Activated CD4-positive, alpha-beta memory T cell treated with anti-CD3 and anti-CD28 coated beads, Interleukin-2, amount 10 ng/mL, durations not matched to agents 7 days and 5 days (primary cell): ENCODE data around the gene RPS6KB2. TPM values are rescaled to one million over a fixed set of nuclear protein-coding genes. Genes with fewer than 3 reads are reported as not detected.
A peak's percentile ranks its signal among the peaks of the same experiment; 100 is the strongest.

Source experiments
- CTCF ChIA-PET: fragments of 350-600 bp; sonication (Branson Sonifier 250); formaldehyde crosslinking; loops from one replicate; lab custom pipeline; 2021; ENCODE audit warnings: antibody characterized with exemption, inconsistent platforms; lab: Charles Lee
- POLR2A ChIA-PET: fragments of 350-600 bp; sonication (Branson Sonifier 250); formaldehyde crosslinking; loops from one replicate; lab custom pipeline; 2021; ENCODE audit warnings: antibody characterized with exemption; lab: Charles Lee
- DNase-seq: peaks from one replicate; pipeline ENCODE4 v3.0.0-alpha.2; 2020
- H3K27ac Mint-ChIP-seq: one replicate; pipeline ENCODE4 v1.8.0; 2021; ENCODE audit warnings: mild to moderate bottlenecking, mixed read lengths
- H3K27me3 Mint-ChIP-seq: one replicate; pipeline ENCODE4 v1.8.0; 2021; ENCODE audit warnings: mixed read lengths
- H3K36me3 Mint-ChIP-seq: one replicate; pipeline ENCODE4 v1.8.0; 2021; ENCODE audit warnings: low read depth, mixed read lengths
- H3K4me1 Mint-ChIP-seq: one replicate; pipeline ENCODE4 v1.8.0; 2021; ENCODE audit warnings: mixed read lengths
- H3K4me3 Mint-ChIP-seq: one replicate; pipeline ENCODE4 v1.8.0; 2021; ENCODE audit warnings: mild to moderate bottlenecking, mixed read lengths
- H3K9me3 Mint-ChIP-seq: one replicate; pipeline ENCODE4 v1.8.0; 2021; ENCODE audit warnings: mixed read lengths
- total RNA-seq, 2 experiments: library from RNA; stranded (reverse); gene quantifications; one replicate each; pipeline ENCODE4 v1.2.3, GENCODE V29; 2021

The RPS6KB2 gene
- total RNA-seq, 2 experiments from 2014 or later: 56.9 to 57.1 TPM

DNA sequence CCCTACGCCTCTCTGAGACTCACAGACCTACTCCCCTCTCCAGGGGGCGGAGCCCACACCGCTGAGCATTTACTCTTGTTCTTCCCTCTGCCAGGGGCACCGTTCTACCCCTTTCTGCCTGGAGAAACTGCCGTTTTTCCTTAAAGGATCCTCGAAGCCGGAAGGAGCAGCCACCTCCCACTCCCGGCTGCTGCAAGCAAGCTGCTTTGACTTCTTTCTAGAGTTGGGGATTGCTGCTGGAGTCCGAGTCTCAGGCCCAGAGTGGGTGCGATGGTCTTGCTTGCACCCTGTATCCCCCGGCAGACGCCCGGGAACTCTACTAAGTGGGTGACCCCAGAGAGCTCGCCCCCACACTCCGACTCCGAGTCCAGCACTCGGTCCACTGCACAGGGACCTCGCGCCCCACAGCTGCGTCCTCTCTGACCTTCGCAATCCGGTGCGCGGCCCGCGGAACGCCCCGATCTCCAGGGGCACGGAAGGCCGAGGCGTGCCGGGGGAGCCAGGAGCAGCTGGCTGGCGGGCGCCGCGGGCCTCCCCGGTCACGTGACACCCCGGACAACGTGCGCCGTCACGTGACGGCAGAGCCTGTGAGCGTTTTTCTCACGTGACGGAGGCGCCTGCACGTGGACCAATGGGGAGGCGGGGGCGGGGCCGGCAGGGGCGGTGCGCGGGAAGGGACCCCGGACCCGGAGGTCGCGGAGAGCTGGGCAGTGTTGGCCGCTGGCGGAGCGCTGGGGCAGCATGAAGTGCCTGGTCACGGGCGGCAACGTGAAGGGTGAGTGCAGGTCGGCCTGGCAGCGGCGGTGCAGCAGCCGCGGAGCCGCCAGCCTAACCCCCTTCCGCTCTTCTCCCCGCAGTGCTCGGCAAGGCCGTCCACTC is 36.8 kb upstream of the RPS6KB2 start, which contains the start of gene RAD9A:
Gene RAD9A (plus strand): TSS at position 683 of the 879 bp plus-strand sequence. CDS start 59 bp downstream, at position 742.
- ChIA-PET CTCF (interaction anchor here (0.9 to 35.2 kb wide), 10 partner anchors 10 to 138 kb away, joined by 3 to 847 read pairs (median 6); partner anchors contain the start of genes AIP, POLD4, PPP1CA and TBC1D10C), POLR2A (interaction anchor here (0.6 to 6.7 kb wide), 26 partner anchors 9 to 222 kb away, joined by 3 to 97 read pairs (median 4); partner anchors contain the start of genes AIP, CDK2AP2, POLD4 and PPP1CA)
- Mint-ChIP-seq H3K9me3 (no peaks in the 10 kb centered on the region), H3K27me3 (no peaks in the 10 kb centered on the region), H3K4me3 (peak within 1 kb of the TSS; percentile 94), H3K36me3 (peaks cover 16% of the 10 kb centered on the region), H3K4me1 (peaks cover 45% of the 10 kb centered on the region), H3K27ac (peak within 1 kb of the TSS; percentile 81)
- DNase-seq: peak; percentile 95

DNA sequence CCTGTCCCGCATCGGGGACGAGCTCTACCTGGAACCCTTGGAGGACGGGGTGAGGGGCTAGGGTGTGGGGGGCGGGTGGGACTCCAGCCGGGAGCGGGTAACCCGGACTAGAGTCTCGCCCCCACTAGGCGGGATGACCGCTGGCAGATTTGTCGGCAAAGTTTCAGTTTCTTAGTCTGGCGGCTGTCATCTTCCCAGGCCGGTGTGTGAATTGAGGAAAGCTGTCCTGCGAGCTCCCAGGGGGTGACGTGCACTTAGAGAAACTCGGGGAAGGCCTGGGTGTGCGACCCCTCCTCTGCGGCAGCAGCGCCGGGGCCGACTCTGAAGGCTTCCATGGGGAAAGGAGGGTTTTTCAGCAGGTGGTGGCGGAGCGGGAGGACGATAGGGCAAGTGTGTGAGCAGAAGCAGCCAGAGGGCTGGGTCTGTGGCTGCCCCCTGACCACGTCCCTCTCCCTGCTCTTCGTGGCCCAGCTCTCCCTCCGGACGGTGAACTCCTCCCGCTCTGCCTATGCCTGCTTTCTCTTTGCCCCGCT is 36.0 kb upstream of the RPS6KB2 start:
- Mint-ChIP-seq H3K4me3 (peak overlapping the region; percentile 94), H3K36me3 (peaks cover 22% of the 10 kb centered on the region), H3K27me3 (no peaks in the 10 kb centered on the region), H3K27ac (peak overlapping the region; percentile 81), H3K9me3 (no peaks in the 10 kb centered on the region), H3K4me1 (peaks cover 51% of the 10 kb centered on the region)
- ChIA-PET CTCF (interaction anchor here (0.9 to 35.2 kb wide), 8 partner anchors 9 to 115 kb away, joined by 3 to 847 read pairs (median 6); partner anchors contain the start of genes AIP, POLD4, PPP1CA and TBC1D10C), POLR2A (interaction anchor here (0.6 to 6.7 kb wide), 20 partner anchors 10 to 222 kb away, joined by 3 to 97 read pairs (median 4); partner anchors contain the start of genes AIP, POLD4, PPP1CA and PTPRCAP)
- DNase-seq: no peak

DNA sequence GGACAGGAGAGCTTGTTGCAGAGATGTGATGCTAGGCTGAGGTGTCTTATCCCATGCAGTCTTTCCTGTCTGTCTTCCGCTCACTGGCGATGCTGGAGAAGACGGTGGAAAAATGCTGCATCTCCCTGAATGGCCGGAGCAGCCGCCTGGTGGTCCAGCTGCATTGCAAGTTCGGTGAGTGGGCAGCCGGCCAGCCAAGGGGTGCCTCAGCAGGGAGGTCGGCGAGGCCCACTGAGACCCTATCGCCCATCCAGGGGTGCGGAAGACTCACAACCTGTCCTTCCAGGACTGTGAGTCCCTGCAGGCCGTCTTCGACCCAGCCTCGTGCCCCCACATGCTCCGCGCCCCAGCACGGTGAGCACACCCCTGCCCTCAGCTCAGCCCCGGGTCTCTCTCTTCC is 34.9 kb upstream of the RPS6KB2 start:
- Mint-ChIP-seq H3K36me3 (peaks cover 34% of the 10 kb centered on the region), H3K4me1 (peaks cover 63% of the 10 kb centered on the region), H3K27me3 (no peaks in the 10 kb centered on the region), H3K4me3 (peak overlapping the region; percentile 94), H3K27ac (no peak overlapping the region), H3K9me3 (no peaks in the 10 kb centered on the region)
- ChIA-PET POLR2A (interaction anchor here (1.1 to 6.7 kb wide), 5 partner anchors 9 to 94 kb away, joined by 3 to 97 read pairs (median 23); partner anchors contain the start of genes POLD4, PPP1CA, PTPRCAP and TBC1D10C), CTCF (interaction anchor here (0.7 to 35.2 kb wide), 3 partner anchors 8 to 89 kb away, joined by 4 to 847 read pairs (median 24); partner anchors contain the start of genes AIP, POLD4 and PPP1CA)
- DNase-seq: no peak

DNA sequence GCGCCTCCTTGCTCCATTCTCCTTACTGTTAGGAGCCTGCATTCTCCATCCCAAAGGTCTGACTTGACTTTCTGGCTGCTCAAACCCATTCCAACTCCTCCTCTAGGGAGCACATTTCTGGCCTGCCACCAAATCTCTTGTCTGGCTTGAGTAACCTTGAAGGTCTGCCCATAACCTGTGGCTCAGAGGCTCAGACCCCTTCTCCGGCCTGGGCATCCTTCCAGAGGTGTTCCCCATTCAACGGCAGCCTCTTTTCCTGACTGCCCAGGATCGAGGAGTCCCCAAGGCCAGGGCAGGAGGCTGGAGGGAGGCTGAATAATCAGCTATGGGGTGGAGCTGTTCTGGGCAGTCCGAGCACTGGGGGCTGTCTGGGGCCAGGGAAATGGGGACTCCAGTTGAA is 34.3 kb upstream of the RPS6KB2 start:
- H3K4me1 Mint-ChIP-seq: peaks cover 65% of the 10 kb centered on the region
- no peaks in the 10 kb centered on the region for H3K9me3 Mint-ChIP-seq
- peaks cover 36% of the 10 kb centered on the region for H3K36me3 Mint-ChIP-seq
- H3K27me3 Mint-ChIP-seq: no peaks in the 10 kb centered on the region
- DNase-seq: no peak
- ChIA-PET POLR2A (interaction anchor here (0.8 to 6.7 kb wide), 6 partner anchors 9 to 93 kb away, joined by 3 to 97 read pairs (median 10); partner anchors contain the start of genes POLD4, PPP1CA, PTPRCAP and TBC1D10C), CTCF (interaction anchor here (0.8 kb wide), 1 partner anchor 155 kb away, joined by 3 read pairs; no protein-coding TSS in a partner anchor)
- peak overlapping the region; percentile 52 for H3K27ac Mint-ChIP-seq
- H3K4me3 Mint-ChIP-seq: peak overlapping the region; percentile 59

DNA sequence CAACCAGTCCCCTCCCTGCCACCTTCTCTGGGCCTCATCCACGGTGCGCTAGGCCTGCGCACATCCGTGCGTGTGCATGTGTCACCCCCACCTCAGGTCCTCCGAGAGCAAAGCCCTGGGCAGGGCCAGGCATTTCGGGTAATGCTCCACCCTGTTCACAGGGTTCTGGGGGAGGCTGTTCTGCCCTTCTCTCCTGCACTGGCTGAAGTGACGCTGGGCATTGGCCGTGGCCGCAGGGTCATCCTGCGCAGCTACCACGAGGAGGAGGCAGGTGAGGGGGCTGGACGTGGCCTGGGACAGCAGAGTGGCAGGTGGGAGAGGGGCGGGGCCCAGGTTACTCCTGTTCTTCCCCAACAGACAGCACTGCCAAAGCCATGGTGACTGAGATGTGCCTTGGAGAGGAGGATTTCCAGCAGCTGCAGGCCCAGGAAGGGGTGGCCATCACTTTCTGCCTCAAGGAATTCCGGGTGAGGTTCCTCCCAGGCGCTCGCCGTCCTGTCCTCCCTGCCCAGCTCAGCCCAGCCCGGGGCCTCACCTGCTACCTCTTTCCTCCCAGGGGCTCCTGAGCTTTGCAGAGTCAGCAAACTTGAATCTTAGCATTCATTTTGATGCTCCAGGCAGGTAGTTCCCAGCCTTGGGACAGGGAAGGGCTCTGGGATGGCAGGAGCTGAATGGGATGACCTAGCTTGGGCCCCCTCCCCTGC is 32.6 kb upstream of the RPS6KB2 start:
- Mint-ChIP-seq H3K36me3 (peaks cover 50% of the 10 kb centered on the region), H3K27me3 (no peaks in the 10 kb centered on the region), H3K9me3 (no peaks in the 10 kb centered on the region), H3K4me3 (no peak overlapping the region), H3K27ac (peak overlapping the region; percentile 79), H3K4me1 (peaks cover 71% of the 10 kb centered on the region)
- CTCF ChIA-PET: interaction anchor here (1.1 to 1.9 kb wide), 3 partner anchors 14 to 74 kb away, joined by 3 to 5 read pairs (median 3); no protein-coding TSS in a partner anchor
- POLR2A ChIA-PET: interaction anchor here (0.8 to 10.7 kb wide), 9 partner anchors 9 to 108 kb away, joined by 3 to 361 read pairs (median 6); partner anchors contain the start of genes PTPRCAP, RPS6KB2 and TMEM134
- no peak for DNase-seq

DNA sequence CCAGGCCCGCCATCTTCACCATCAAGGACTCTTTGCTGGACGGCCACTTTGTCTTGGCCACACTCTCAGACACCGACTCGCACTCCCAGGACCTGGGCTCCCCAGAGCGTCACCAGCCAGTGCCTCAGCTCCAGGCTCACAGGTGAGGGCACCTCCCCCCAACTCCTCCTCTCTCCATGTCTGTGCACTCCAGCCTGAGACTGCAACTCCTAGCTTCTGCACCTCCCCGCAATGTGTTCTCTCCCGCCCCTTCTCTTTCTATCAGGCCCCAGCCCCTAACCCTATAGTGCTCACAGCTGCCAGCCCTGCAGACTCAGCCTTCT is 32.1 kb upstream of the RPS6KB2 start:
- peaks cover 68% of the 10 kb centered on the region for H3K4me1 Mint-ChIP-seq
- no peaks in the 10 kb centered on the region for H3K9me3 Mint-ChIP-seq
- H3K36me3 Mint-ChIP-seq: peaks cover 54% of the 10 kb centered on the region
- H3K27me3 Mint-ChIP-seq: no peaks in the 10 kb centered on the region
- ChIA-PET CTCF (interaction anchor here (1.1 to 1.9 kb wide), 3 partner anchors 15 to 74 kb away, joined by 3 to 5 read pairs (median 3); no protein-coding TSS in a partner anchor), POLR2A (interaction anchor here (0.6 to 10.7 kb wide), 12 partner anchors 9 to 112 kb away, joined by 3 to 361 read pairs (median 4); partner anchors contain the start of genes CDK2AP2, PTPRCAP, RPS6KB2 and TMEM134)
- no peak for DNase-seq
- H3K27ac Mint-ChIP-seq: peak overlapping the region; percentile 79
- H3K4me3 Mint-ChIP-seq: no peak overlapping the region

DNA sequence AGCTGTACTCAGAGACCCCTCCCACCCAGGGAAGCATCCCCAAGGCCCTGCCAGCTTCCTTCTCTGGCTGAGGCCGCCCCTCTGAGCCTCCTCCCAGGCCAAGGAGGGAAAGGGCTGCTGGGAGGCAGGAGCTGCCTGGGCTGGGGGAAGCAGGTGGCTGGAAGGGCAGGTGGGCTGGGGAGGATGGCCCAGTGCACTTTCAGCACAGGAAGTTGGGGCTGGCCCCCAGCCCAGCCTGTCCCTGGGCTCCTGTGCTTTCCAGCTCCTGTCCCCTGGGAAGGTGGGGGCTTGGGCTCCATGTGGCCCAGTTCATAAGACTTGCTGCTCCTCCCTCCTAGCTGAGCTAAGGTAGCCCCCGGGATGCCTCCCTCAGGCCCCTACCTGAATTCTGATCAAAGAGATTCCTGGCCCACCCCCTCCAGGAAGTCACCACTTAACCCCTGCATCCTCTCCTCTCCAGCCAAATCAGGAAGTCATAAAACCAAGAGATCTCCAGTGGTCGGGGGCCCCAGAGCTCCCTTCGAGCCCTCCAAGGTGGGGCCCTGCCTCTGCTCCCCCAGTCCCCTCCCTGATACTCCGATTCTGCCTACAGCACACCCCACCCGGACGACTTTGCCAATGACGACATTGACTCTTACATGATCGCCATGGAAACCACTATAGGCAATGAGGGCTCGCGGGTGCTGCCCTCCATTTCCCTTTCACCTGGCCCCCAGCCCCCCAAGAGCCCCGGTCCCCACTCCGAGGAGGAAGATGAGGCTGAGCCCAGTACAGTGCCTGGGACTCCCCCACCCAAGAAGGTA is 31.5 kb upstream of the RPS6KB2 start:
- Mint-ChIP-seq H3K4me1 (peaks cover 66% of the 10 kb centered on the region), H3K36me3 (peaks cover 54% of the 10 kb centered on the region), H3K27ac (peak overlapping the region; percentile 79), H3K9me3 (no peaks in the 10 kb centered on the region), H3K4me3 (peak overlapping the region; percentile 35), H3K27me3 (no peaks in the 10 kb centered on the region)
- POLR2A ChIA-PET: interaction anchor here (0.6 to 10.7 kb wide), 12 partner anchors 8 to 112 kb away, joined by 3 to 361 read pairs (median 4); partner anchors contain the start of genes CDK2AP2, PTPRCAP, RPS6KB2 and TMEM134
- CTCF ChIA-PET: interaction anchor here (1.1 to 1.9 kb wide), 3 partner anchors 15 to 73 kb away, joined by 3 to 5 read pairs (median 3); no protein-coding TSS in a partner anchor
- DNase-seq: no peak

DNA sequence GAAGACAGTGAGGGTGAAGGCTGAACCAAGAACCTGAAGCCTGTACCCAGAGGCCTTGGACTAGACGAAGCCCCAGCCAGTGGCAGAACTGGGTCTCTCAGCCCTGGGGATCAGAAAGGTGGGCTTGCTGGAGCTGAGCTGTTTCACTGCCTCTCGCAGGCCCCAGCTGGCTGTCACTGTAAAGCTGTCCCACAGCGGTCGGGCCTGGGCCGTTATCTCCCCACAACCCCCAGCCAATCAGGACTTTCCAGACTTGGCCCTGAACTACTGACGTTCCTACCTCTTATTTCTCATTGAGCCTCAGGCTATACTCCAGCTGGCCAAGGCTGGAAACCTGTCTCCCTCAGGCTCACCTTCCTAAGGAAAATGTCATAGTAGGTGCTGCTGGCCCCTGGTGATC is 30.8 kb upstream of the RPS6KB2 start:
- CTCF ChIA-PET: interaction anchor here (1.9 kb wide), 1 partner anchor 16 kb away, joined by 5 read pairs; no protein-coding TSS in a partner anchor
- Mint-ChIP-seq H3K36me3 (peaks cover 52% of the 10 kb centered on the region), H3K27ac (peak overlapping the region; percentile 61), H3K9me3 (no peaks in the 10 kb centered on the region), H3K4me3 (no peak overlapping the region), H3K27me3 (no peaks in the 10 kb centered on the region), H3K4me1 (peaks cover 68% of the 10 kb centered on the region)
- POLR2A ChIA-PET: interaction anchor here (1.9 to 10.7 kb wide), 2 partner anchors 10 to 37 kb away, joined by 8 to 361 read pairs; partner anchors contain the start of genes PTPRCAP and RPS6KB2
- DNase-seq: no peak

DNA sequence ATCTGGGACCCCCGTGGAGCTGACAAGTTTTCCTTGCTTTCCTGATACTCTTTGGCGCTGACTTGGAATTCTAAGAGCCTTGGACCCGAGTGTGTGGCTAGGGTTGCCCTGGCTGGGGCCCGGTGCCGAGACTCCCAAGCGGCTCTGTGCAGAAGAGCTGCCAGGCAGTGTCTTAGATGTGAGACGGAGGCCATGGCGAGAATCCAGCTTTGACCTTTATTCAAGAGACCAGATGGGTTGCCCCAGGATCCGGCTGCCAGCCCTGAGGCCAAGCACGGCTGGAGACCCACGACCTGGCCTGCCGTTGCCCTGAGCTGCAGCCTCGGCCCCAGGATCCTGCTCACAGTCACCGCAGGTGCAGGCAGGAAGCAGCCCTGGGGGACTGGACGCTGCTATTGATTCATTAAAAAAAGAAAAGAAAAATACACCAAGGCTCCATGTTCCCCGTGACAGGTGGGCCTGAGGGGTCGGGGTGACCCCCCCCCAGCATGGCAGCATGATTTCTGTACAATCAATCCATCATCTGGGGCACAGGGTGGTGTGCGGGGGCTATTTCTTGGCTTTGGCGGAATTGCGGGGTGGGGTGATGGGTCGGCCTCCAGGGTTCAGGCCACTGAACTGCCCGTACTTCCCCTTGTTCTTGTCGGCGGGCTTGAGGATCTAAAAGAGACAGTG is 30.2 kb upstream of the RPS6KB2 start:
- peaks cover 69% of the 10 kb centered on the region for H3K4me1 Mint-ChIP-seq
- ChIA-PET POLR2A (interaction anchor here (1.9 to 10.7 kb wide), 2 partner anchors 10 to 36 kb away, joined by 8 to 361 read pairs; partner anchors contain the start of genes PTPRCAP and RPS6KB2), CTCF (interaction anchor here (1.2 kb wide), 1 partner anchor 47 kb away, joined by 3 read pairs; no protein-coding TSS in a partner anchor)
- H3K9me3 Mint-ChIP-seq: no peaks in the 10 kb centered on the region
- H3K27ac Mint-ChIP-seq: peak overlapping the region; percentile 61
- DNase-seq: no peak
- no peaks in the 10 kb centered on the region for H3K27me3 Mint-ChIP-seq
- peaks cover 52% of the 10 kb centered on the region for H3K36me3 Mint-ChIP-seq
- peak overlapping the region; percentile 37 for H3K4me3 Mint-ChIP-seq
